Stomach (tissue), 4 donors: ENCODE measurements around the gene OR5D16.
"Not testable (repeated sequence)": the region's sequence is repeated elsewhere in the genome, so short reads cannot be mapped to it uniquely, and the experiment has no call there.

Experiments used
- CTCF ChIP-seq, 7 experiments: fragments of 450-650 bp in 4 of 7; fragments of 200-600 bp in 3 of 7; sonication (generic) in 3 of 7; IDR thresholded peaks; one replicate each; pipeline ENCODE4 v1.5.1; 2016 to 2019; ENCODE audit warnings: antibody characterized with exemption in 7 of 7, control low read depth in 2 of 7, mild to moderate bottlenecking in 1 of 7
- EP300 ChIP-seq: sonication (generic); formaldehyde crosslinking; IDR thresholded peaks from one replicate; pipeline ENCODE4 v1.6.1; 2017; ENCODE audit warnings: antibody characterized with exemption
- POLR2A ChIP-seq, 4 donors: fragments of 450-650 bp; IDR thresholded peaks; one replicate each; pipeline ENCODE4 v1.6.1; 2016; ENCODE audit warnings: antibody characterized with exemption in 4 of 4, control low read depth in 2 of 4, mild to moderate bottlenecking in 1 of 4, moderate library complexity in 1 of 4
- POLR2AphosphoS5 ChIP-seq, 3 donors: sonication (generic); formaldehyde crosslinking; IDR thresholded peaks; one replicate each; pipeline ENCODE4 v1.6.1; 2016; ENCODE audit warnings: antibody characterized with exemption in 3 of 3

GRCh38 chr11:55872731-55873130 is 34.2 kb downstream of the OR5D16 start:
- not testable (repeated sequence) for TF ChIP-seq CTCF (IDR thresholded peaks at IDR 0.05); POLR2AphosphoS5 (IDR thresholded peaks at IDR 0.05); POLR2A (IDR thresholded peaks at IDR 0.05); EP300
